ENCODE data around the gene NPAS2. TPM values are rescaled to one million over a fixed set of nuclear protein-coding genes. Genes with fewer than 3 reads are reported as not detected.

NPAS2 gene
- total RNA-seq, 1 experiment from 2014 or later, result 20.4 TPM

GRCh38 chr2:100875516-100876230 is 55.7 kb downstream of the NPAS2 start:
- no peak overlapping the region for H3K9ac ChIP-seq (ENCODE audit: low read length)
- H3K9me3 ChIP-seq (ENCODE audit: control insufficient read depth in 1 of 2, insufficient read depth in 1 of 2, low read depth in 1 of 2, low read length in 2 of 2), result no peaks in the 10 kb centered on the region
- no peaks in the 10 kb centered on the region for H3K9me2 ChIP-seq (ENCODE audit: insufficient read depth)
- BruUV-seq (replicated peaks), result no TSS peak
- H3K4me1 ChIP-seq (ENCODE audit: control insufficient read depth in 1 of 2, insufficient read depth in 2 of 2, low read length in 2 of 2), result peaks cover 7% of the 10 kb centered on the region in 2 experiments
- intact Hi-C loops (cut with micrococcal nuclease), result no loop called here
- no peak overlapping the region for H3K4me3 ChIP-seq (replicated peaks in 1 of 2; ENCODE audit: low read depth in 1 of 2, low read length in 2 of 2)
- no peaks in the 10 kb centered on the region for H3K27me3 ChIP-seq (ENCODE audit: insufficient read depth, low read length)
- H2AFZ ChIP-seq (ENCODE audit: low read depth, low read length, poor library complexity, severe bottlenecking), result no peak overlapping the region
- CTCF ChIA-PET, result interaction anchor here (0.9 kb wide), 1 partner anchor 146 kb away, joined by 3 read pairs; no protein-coding TSS in a partner anchor
- no peak for TF ChIP-seq ATF3 (IDR thresholded peaks at IDR 0.05)
- TF ChIP-seq JUND (IDR thresholded peaks at IDR 0.05), result no peak
- no peak for TF ChIP-seq ZBTB33 (IDR thresholded peaks at IDR 0.05; ENCODE audit: extremely low read depth, insufficient replicate concordance, low read length)
- H3K27ac ChIP-seq (ENCODE audit: low read depth, low read length), result no peak overlapping the region
- no peaks in the 10 kb centered on the region for H3K79me2 ChIP-seq (ENCODE audit: insufficient read depth, low read length)
- H3K36me3 ChIP-seq (ENCODE audit: control insufficient read depth in 1 of 2, insufficient read depth in 2 of 2, low read length in 2 of 2), result no peaks in the 10 kb centered on the region
- no peak overlapping the region for H3K4me2 ChIP-seq (ENCODE audit: low read length)
- no peak for ATAC-seq
- no peaks in the 10 kb centered on the region for H4K20me1 ChIP-seq (ENCODE audit: insufficient read depth)
- no peak for DNase-seq (ENCODE audit: low read depth, low spot score)
- RAD21 ChIA-PET (ENCODE audit: low non-redundant PET in 1 of 2, low total read pairs in 2 of 2, uncharacterized antibody in 2 of 2, unreplicated experiment in 2 of 2), result no interaction called here
- POLR2A ChIA-PET, result interaction anchor here (1.1 kb wide), 1 partner anchor 126 kb away, joined by 3 read pairs; the partner anchor contains the start of gene RPL31

- POLR2A ChIA-PET, result interaction anchor here (1.1 kb wide), 1 partner anchor 126 kb away, joined by 3 read pairs; the partner anchor contains the start of gene RPL31
- DNase-seq (ENCODE audit: low read depth, low spot score) (no peak), ATAC-seq (no peak)
- H2AFZ ChIP-seq (ENCODE audit: low read depth, low read length, poor library complexity, severe bottlenecking), result no peak overlapping the region
- no peak overlapping the region for H3K27ac ChIP-seq (ENCODE audit: low read depth, low read length)
- TF ChIP-seq POLR2AphosphoS5 (IDR thresholded peaks at IDR 0.05; ENCODE audit: low read depth, low read length) (no peak), YY1 (IDR thresholded peaks at IDR 0.05; ENCODE audit: extremely low read depth, insufficient replicate concordance, low read depth, low read length) (no peak), ZFX (IDR thresholded peaks at IDR 0.05) (no peak), FOSL1 (IDR thresholded peaks at IDR 0.05; ENCODE audit: low read depth) (no peak), SRF (IDR thresholded peaks at IDR 0.05; ENCODE audit: low read depth) (no peak), REST (IDR thresholded peaks at IDR 0.05; ENCODE audit: low read depth) (no peak), RAD21 (IDR thresholded peaks at IDR 0.05; ENCODE audit: low read depth) (no peak)
- H3K4me2 ChIP-seq (ENCODE audit: low read length), result no peak overlapping the region
- CTCF ChIA-PET, result interaction anchor here (0.9 kb wide), 1 partner anchor 146 kb away, joined by 3 read pairs; no protein-coding TSS in a partner anchor
- BruUV-seq (replicated peaks), result no TSS peak
- H3K79me2 ChIP-seq (ENCODE audit: insufficient read depth, low read length), result no peaks in the 10 kb centered on the region
- no peaks in the 10 kb centered on the region for H3K9me2 ChIP-seq (ENCODE audit: insufficient read depth)
- H3K4me1 ChIP-seq (ENCODE audit: control insufficient read depth in 1 of 2, insufficient read depth in 2 of 2, low read length in 2 of 2), result peaks cover 8 to 11% of the 10 kb centered on the region in 2 experiments
- H4K20me1 ChIP-seq (ENCODE audit: insufficient read depth), result no peaks in the 10 kb centered on the region
- intact Hi-C loops (cut with micrococcal nuclease), result no loop called here
- H3K9me3 ChIP-seq (ENCODE audit: control insufficient read depth in 1 of 2, insufficient read depth in 1 of 2, low read depth in 1 of 2, low read length in 2 of 2), result no peaks in the 10 kb centered on the region
- H3K27me3 ChIP-seq (ENCODE audit: insufficient read depth, low read length), result no peaks in the 10 kb centered on the region
- no peak overlapping the region for H3K4me3 ChIP-seq (replicated peaks in 1 of 2; ENCODE audit: low read depth in 1 of 2, low read length in 2 of 2)
- RAD21 ChIA-PET (ENCODE audit: low non-redundant PET in 1 of 2, low total read pairs in 2 of 2, uncharacterized antibody in 2 of 2, unreplicated experiment in 2 of 2), result no interaction called here
- no peaks in the 10 kb centered on the region for H3K36me3 ChIP-seq (ENCODE audit: control insufficient read depth in 1 of 2, insufficient read depth in 2 of 2, low read length in 2 of 2)
- H3K9ac ChIP-seq (ENCODE audit: low read length), result no peak overlapping the region
These were observed 56.4 kb downstream of the NPAS2 start for GRCh38 chr2:100876231-100876860.

All from HCT116 (cell line).